Mesothelial cell of epicardium (in vitro differentiated cells): ENCODE measurements around the gene TDG. TPM values are rescaled to one million over a fixed set of nuclear protein-coding genes. Genes with fewer than 3 reads are reported as not detected.
A peak's percentile ranks its signal among the peaks of the same experiment; 100 is the strongest.

Experiments used
- DNase-seq, 2 experiments: peaks; one replicate each; pipeline ENCODE4 v3.0.0; 2021; ENCODE audit warnings: low spot score in 2 of 2; ENCODE audit not compliant: unreplicated experiment in 2 of 2
- H3K27ac Mint-ChIP-seq: 2 replicates; pipeline ENCODE4 v1.8.0; 2021; ENCODE audit warnings: mixed read lengths
- H3K27me3 Mint-ChIP-seq: 2 replicates; pipeline ENCODE4 v1.8.0; 2021; ENCODE audit warnings: low read depth, mixed read lengths
- H3K36me3 Mint-ChIP-seq: 2 replicates; pipeline ENCODE4 v1.8.0; 2021; ENCODE audit warnings: mixed read lengths
- H3K4me1 Mint-ChIP-seq: 2 replicates; pipeline ENCODE4 v1.8.0; 2021; ENCODE audit warnings: mixed read lengths
- H3K4me3 Mint-ChIP-seq: 2 replicates; pipeline ENCODE4 v1.8.0; 2021; ENCODE audit warnings: mild to moderate bottlenecking, moderate library complexity, mixed read lengths
- H3K9me3 Mint-ChIP-seq: 2 replicates; pipeline ENCODE4 v1.8.0; 2021; ENCODE audit warnings: mixed read lengths
- total RNA-seq: library from RNA; stranded (reverse); gene quantifications from 3 replicates; pipeline ENCODE4 v1.2.1, GENCODE V29; 2021
- TF ChIP-seq, protein P1 (sequence below): fragments of 200-600 bp; sonication (generic); IDR thresholded peaks from one replicate; pipeline ENCODE4 v1.5.0; 2021; ENCODE audit warnings: antibody characterized with exemption; ENCODE audit not compliant: unreplicated experiment

TDG gene
- 46.2 to 48.5 TPM (median 48.2 TPM) in 3 replicates for total RNA-seq

DNA sequence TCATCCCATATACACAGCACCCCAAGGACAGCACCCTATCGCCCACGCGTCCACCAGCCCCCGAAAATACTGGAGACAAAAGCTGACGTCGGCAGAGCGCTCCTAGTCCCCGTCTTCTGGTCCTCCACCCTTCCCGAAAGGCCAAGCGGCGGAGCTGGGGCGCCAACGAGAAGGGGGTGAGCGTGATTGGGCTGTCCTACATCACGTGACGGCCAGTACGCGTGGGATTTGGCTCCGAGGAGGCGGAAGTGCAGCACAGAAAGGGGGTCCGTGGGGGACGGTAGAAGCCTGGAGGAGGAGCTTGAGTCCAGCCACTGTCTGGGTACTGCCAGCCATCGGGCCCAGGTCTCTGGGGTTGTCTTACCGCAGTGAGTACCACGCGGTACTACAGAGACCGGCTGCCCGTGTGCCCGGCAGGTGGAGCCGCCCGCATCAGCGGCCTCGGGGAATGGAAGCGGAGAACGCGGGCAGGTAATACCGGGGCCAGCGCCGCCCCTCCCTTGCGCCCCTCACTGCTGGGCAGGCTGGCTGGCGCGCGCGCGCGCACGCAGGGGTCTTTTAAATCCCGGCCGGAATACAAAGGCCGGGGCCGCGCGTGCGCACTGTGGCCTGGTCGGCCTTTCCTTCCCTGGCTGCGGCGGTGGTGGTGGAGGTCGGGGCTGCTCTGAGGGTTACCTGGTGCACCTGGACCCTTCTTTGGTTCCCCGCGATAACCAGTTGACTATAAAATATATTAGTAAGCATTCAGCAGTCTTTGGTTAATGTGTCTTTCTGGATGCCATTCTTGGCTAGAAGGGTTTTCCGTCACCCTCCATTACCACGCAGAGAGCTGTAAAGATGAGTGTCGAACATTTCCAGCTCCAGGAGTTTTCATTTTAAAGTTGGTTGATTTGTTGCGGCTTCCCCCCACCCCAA is at the start of gene TDG:
TSS of gene TDG (plus strand) at position 283 of the 915 bp plus-strand sequence. CDS start at position 449, 166 bp downstream.
- Mint-ChIP-seq H3K4me3 (peak within 1 kb of the TSS; percentile 96), H3K9me3 (no peaks in the 10 kb centered on the region)

DNA sequence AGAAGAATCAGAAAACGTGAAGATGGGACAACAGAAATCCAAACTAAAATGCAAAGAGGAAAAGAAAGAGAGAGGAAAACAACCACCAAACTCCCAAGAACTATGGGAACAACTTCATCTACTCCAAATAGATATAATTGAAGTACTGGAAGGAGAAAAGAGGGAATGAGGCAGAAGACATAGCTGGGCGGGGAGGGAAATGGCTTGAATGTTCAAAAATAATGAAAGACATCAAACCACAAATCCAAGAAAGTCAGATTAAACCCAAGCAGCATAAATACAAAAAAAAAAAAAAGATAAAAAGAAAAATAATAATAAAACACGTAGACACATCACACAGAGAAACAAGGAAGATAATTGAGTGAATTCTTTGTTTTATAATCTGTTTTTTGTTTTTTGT is 47.8 kb upstream of the TDG start:
- peaks cover 5% of the 10 kb centered on the region for H3K36me3 Mint-ChIP-seq
- H3K27ac Mint-ChIP-seq, result no peak overlapping the region
- H3K9me3 Mint-ChIP-seq, result peaks cover 27% of the 10 kb centered on the region
- no peak overlapping the region for H3K4me3 Mint-ChIP-seq
- H3K27me3 Mint-ChIP-seq, result no peaks in the 10 kb centered on the region
- no peaks in the 10 kb centered on the region for H3K4me1 Mint-ChIP-seq
- TF ChIP-seq, protein P1, sequence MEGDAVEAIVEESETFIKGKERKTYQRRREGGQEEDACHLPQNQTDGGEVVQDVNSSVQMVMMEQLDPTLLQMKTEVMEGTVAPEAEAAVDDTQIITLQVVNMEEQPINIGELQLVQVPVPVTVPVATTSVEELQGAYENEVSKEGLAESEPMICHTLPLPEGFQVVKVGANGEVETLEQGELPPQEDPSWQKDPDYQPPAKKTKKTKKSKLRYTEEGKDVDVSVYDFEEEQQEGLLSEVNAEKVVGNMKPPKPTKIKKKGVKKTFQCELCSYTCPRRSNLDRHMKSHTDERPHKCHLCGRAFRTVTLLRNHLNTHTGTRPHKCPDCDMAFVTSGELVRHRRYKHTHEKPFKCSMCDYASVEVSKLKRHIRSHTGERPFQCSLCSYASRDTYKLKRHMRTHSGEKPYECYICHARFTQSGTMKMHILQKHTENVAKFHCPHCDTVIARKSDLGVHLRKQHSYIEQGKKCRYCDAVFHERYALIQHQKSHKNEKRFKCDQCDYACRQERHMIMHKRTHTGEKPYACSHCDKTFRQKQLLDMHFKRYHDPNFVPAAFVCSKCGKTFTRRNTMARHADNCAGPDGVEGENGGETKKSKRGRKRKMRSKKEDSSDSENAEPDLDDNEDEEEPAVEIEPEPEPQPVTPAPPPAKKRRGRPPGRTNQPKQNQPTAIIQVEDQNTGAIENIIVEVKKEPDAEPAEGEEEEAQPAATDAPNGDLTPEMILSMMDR, result no peak
- DNase-seq, result no peak

More for the DNA sequence above, at the start of gene TDG:
- H3K27me3 Mint-ChIP-seq, result no peaks in the 10 kb centered on the region
- DNase-seq, result peak; percentile 90 to 93
- TF ChIP-seq, protein P1, result no peak
- no peaks in the 10 kb centered on the region for H3K36me3 Mint-ChIP-seq
- H3K27ac Mint-ChIP-seq, result peak within 1 kb of the TSS; percentile 99
- H3K4me1 Mint-ChIP-seq, result peaks cover 49% of the 10 kb centered on the region

DNA sequence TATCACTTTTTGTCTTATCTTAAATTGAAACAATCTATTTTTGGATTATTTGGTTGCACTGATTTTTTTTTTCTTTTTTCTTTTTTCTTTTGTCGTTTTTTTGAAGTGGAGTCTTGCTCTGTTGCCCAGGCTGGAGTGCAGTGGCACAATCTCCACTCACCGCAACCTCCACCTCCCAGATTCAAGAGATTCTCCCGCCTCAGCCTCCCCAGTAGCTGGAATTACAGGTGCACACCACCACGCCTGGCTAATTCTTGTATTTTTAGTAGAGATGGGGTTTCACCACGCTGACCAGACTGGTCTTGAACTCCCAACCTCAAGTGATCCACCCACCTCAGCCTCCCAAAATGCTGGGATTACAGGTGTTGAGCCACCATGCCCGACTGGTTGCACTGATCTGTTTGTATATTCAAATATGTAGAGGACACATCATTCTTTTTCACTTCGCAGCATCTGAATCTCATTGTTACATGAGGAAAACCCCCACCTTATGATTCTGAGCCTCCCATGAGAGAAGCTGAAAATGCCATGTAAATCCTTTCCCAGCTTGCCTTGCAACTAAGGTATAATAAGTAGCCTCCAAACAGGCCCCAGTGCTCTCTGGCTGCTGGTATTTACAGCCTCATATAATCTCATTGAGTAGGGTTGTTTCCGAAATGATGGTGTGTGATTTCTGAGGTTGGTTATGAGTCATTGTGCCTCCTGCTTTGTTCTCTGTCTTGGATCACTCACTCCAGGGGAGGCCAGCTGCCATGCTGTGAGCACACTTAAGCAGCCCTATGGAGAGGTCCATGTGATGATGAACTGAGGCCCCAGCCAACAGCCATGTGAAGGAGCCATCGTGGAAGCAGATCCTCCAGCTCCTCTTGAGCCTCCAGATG is 40.7 kb upstream of the TDG start:
- peaks cover 11% of the 10 kb centered on the region for H3K4me1 Mint-ChIP-seq
- H3K27me3 Mint-ChIP-seq, result peaks cover under 1% of the 10 kb centered on the region
- no peaks in the 10 kb centered on the region for H3K36me3 Mint-ChIP-seq
- no peak overlapping the region for H3K4me3 Mint-ChIP-seq
- H3K9me3 Mint-ChIP-seq, result no peaks in the 10 kb centered on the region
- no peak overlapping the region for H3K27ac Mint-ChIP-seq
- TF ChIP-seq, protein P1, result no peak
- no peak for DNase-seq

DNA sequence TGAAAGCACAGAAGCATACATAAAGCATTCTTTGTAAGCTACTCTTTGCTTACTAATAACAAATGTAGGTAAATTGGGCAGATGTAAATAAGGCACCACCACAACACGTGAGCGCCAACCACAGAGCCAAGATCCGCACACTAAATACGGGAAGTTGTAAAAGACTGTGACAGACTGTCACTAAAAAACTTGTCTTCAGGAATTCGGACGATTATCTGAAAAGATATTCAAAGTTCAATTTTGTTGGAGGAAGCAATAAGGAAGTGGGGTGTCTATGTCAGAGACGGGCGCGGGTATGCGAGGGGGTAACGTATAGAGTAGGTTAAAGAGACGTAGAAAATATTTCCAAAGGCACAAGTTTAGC is 37.0 kb upstream of the TDG start:
- H3K27ac Mint-ChIP-seq, result peak overlapping the region; percentile 100
- TF ChIP-seq, protein P1, result no peak
- peaks cover 32% of the 10 kb centered on the region for H3K4me1 Mint-ChIP-seq
- peaks cover 3% of the 10 kb centered on the region for H3K27me3 Mint-ChIP-seq
- H3K9me3 Mint-ChIP-seq, result no peaks in the 10 kb centered on the region
- H3K4me3 Mint-ChIP-seq, result peak overlapping the region; percentile 80
- DNase-seq, result no peak
- H3K36me3 Mint-ChIP-seq, result peaks cover 2% of the 10 kb centered on the region

DNA sequence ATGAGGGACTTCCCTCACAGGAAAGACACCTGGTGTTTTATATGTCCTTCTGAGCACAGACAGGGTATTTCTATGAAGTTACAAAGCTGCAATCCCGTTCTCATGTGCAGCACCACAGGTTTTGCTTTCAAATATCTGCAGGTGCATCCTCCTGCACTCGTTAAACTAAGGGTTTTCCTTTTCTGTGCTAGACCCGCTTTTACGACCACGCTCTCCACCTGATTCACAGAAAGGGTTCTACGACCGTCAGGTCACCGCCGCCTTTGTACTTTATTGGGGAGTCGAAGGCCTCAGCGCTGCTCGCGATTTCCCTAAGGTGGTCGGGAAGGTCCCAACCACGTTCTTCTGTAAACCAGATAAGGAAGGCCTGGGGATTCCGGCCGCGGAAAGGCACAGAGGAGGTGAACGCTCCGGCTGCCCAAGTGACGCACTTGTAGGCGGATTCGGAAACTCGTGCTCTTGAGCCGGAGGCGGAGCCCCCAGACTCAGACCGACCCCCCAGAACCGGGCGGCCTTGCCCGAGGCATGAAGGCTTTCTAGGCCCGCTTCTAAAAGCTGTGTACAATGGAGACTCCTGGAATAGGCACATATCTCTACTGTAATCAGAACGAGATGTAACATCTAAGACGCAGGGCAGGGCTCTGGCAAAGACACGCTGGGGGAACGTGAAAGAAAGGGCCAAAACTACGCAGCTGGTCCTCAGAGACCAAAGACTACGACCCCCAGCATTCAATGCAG is 36.5 kb upstream of the TDG start:
- H3K9me3 Mint-ChIP-seq, result no peaks in the 10 kb centered on the region
- TF ChIP-seq, protein P1, result no peak
- H3K4me3 Mint-ChIP-seq, result peak overlapping the region; percentile 80
- peak overlapping the region; percentile 100 for H3K27ac Mint-ChIP-seq
- peaks cover 5% of the 10 kb centered on the region for H3K36me3 Mint-ChIP-seq
- peaks cover 35% of the 10 kb centered on the region for H3K4me1 Mint-ChIP-seq
- peaks cover 3% of the 10 kb centered on the region for H3K27me3 Mint-ChIP-seq
- DNase-seq, result peak; percentile 53 to 77
